GM18870 (cell line): ENCODE measurements around the gene ZMAT5.
"Not testable (repeated sequence)": the region's sequence is repeated elsewhere in the genome, so short reads cannot be mapped to it uniquely, and the experiment has no call there.

Experiments
- ATAC-seq: cut with Tn5 transposase; IDR thresholded peaks from one replicate; pipeline ENCODE4 v1.9.1; 2021; ENCODE audit warnings: moderate library complexity; ENCODE audit not compliant: unreplicated experiment

The ZMAT5 gene

GRCh38 chr22:29755889-29756288 lies 10.9 kb downstream of the ZMAT5 start:
- no peak for ATAC-seq

GRCh38 chr22:29754658-29755395 lies 12.0 kb downstream of the ZMAT5 start:
- ATAC-seq: not testable (repeated sequence)

- no peak for ATAC-seq
Observed at GRCh38 chr22:29753808-29754657, 12.8 kb downstream of the ZMAT5 start.

GRCh38 chr22:29751669-29752068 lies 15.1 kb downstream of the ZMAT5 start:
- no peak for ATAC-seq

- no peak for ATAC-seq
Observed at GRCh38 chr22:29750559-29751538, 16.0 kb downstream of the ZMAT5 start.

- no peak for ATAC-seq
Observed at GRCh38 chr22:29750029-29750428, 16.8 kb downstream of the ZMAT5 start.

GRCh38 chr22:29748248-29748893 lies 18.4 kb downstream of the ZMAT5 start:
- no peak for ATAC-seq

GRCh38 chr22:29747832-29748231 lies 19.0 kb downstream of the ZMAT5 start:
- no peak for ATAC-seq

- no peak for ATAC-seq
Observed at GRCh38 chr22:29744902-29745301, 21.9 kb downstream of the ZMAT5 start.

GRCh38 chr22:29742326-29742725 lies 24.5 kb downstream of the ZMAT5 start:
- ATAC-seq: no peak

- ATAC-seq: no peak
Observed at GRCh38 chr22:29741926-29742325, 24.9 kb downstream of the ZMAT5 start.

GRCh38 chr22:29740216-29740615 lies 26.6 kb downstream of the ZMAT5 start:
- ATAC-seq: no peak

- ATAC-seq: no peak
Observed at GRCh38 chr22:29739346-29739875, 27.4 kb downstream of the ZMAT5 start.

GRCh38 chr22:29738118-29738815 lies 28.5 kb downstream of the ZMAT5 start:
- no peak for ATAC-seq

- no peak for ATAC-seq
Observed at GRCh38 chr22:29737251-29738117, 29.3 kb downstream of the ZMAT5 start.

- no peak for ATAC-seq
Observed at GRCh38 chr22:29735416-29735815, 31.4 kb downstream of the ZMAT5 start.

- ATAC-seq: no peak
Observed at GRCh38 chr22:29734838-29735237, 32.0 kb downstream of the ZMAT5 start.

- ATAC-seq: no peak
Observed at GRCh38 chr22:29734406-29734805, 32.4 kb downstream of the ZMAT5 start.
